Neural cell (in vitro differentiated cells): ENCODE measurements around the gene MMADHC.

Experiments used
- CTCF ChIP-seq: fragments of 450-650 bp; IDR thresholded peaks from 2 replicates; pipeline ENCODE4 v1.5.1; 2014; ENCODE audit warnings: antibody characterized with exemption, mild to moderate bottlenecking, moderate library complexity; ENCODE audit not compliant: poor library complexity, severe bottlenecking
- MXI1 ChIP-seq: fragments of 450-650 bp; conservative IDR thresholded peaks from 2 replicates; pipeline ENCODE4 v1.6.1; 2014; ENCODE audit warnings: antibody characterized with exemption, mild to moderate bottlenecking; ENCODE audit not compliant: poor library complexity, severe bottlenecking
- TAF1 ChIP-seq: IDR thresholded peaks from 2 replicates; pipeline ENCODE4 v1.6.1; 2012; ENCODE audit warnings: low read depth

GRCh38 chr2:149525323-149525722 is 62.3 kb downstream of the MMADHC start:
- TF ChIP-seq CTCF = no peak
- no peak for TF ChIP-seq MXI1
- TF ChIP-seq TAF1 = no peak
